Measurements from ENCODE around the gene DNAJC11. TPM values are rescaled to one million over a fixed set of nuclear protein-coding genes. Genes with fewer than 3 reads are reported as not detected.

The DNAJC11 gene
- total RNA-seq, 2 donors from 2014 or later, result 25.3 to 48.0 TPM

DNA sequence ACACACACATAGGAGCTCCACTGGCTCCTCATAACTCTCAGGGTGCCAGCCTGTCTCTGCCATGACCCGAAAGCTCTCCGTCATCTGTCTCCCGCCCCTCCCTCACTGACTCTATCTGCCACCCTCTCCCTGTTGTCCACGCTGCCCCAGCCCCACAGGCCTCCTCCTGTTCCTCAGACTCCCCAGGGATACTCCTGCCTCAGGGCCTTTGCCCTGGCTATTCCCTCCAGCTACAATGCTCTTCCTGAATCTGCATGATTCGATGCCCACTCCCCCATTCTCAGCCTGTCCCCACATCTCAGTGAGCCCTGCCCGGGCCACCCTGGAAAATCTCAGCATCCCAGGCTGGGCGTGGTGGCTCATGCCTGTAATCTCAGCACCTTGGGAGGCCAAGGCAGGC, 24.6 kb upstream of the DNAJC11 start:
- Histone ChIP-seq H3K36me3 (no peaks in the 10 kb centered on the region), H3K27me3 (no peaks in the 10 kb centered on the region), H3K4me1 (no peaks in the 10 kb centered on the region), H3K27ac (no peak overlapping the region), H3K9me3 (no peaks in the 10 kb centered on the region), H3K4me3 (no peak overlapping the region)
- no peak for DNase-seq (ENCODE audit: low spot score)
- TF ChIP-seq, protein P1, sequence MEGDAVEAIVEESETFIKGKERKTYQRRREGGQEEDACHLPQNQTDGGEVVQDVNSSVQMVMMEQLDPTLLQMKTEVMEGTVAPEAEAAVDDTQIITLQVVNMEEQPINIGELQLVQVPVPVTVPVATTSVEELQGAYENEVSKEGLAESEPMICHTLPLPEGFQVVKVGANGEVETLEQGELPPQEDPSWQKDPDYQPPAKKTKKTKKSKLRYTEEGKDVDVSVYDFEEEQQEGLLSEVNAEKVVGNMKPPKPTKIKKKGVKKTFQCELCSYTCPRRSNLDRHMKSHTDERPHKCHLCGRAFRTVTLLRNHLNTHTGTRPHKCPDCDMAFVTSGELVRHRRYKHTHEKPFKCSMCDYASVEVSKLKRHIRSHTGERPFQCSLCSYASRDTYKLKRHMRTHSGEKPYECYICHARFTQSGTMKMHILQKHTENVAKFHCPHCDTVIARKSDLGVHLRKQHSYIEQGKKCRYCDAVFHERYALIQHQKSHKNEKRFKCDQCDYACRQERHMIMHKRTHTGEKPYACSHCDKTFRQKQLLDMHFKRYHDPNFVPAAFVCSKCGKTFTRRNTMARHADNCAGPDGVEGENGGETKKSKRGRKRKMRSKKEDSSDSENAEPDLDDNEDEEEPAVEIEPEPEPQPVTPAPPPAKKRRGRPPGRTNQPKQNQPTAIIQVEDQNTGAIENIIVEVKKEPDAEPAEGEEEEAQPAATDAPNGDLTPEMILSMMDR (IDR thresholded peaks at IDR 0.05), result no peak

- no peaks in the 10 kb centered on the region for H3K9me3 ChIP-seq
- H3K27me3 ChIP-seq, result no peaks in the 10 kb centered on the region
- no peak overlapping the region for H3K27ac ChIP-seq
- H3K4me3 ChIP-seq, result no peak overlapping the region
- H3K4me1 ChIP-seq, result no peaks in the 10 kb centered on the region
- no peak for DNase-seq (ENCODE audit: low spot score)
- TF ChIP-seq, protein P1 (IDR thresholded peaks at IDR 0.05), result no peak
- no peaks in the 10 kb centered on the region for H3K36me3 ChIP-seq
Observed at GRCh38 chr1:6724517-6725141, 23.0 kb upstream of the DNAJC11 start.

- TF ChIP-seq, protein P1 (IDR thresholded peaks at IDR 0.05), result no peak
- Histone ChIP-seq H3K27me3 (no peaks in the 10 kb centered on the region), H3K36me3 (no peaks in the 10 kb centered on the region), H3K9me3 (no peaks in the 10 kb centered on the region), H3K4me3 (no peak overlapping the region), H3K4me1 (no peaks in the 10 kb centered on the region), H3K27ac (no peak overlapping the region)
- DNase-seq (ENCODE audit: low spot score), result no peak
Observed at GRCh38 chr1:6723621-6724428, 22.2 kb upstream of the DNAJC11 start.

GRCh38 chr1:6711174-6711573, 9.6 kb upstream of the DNAJC11 start:
- DNase-seq (ENCODE audit: low spot score), result no peak
- TF ChIP-seq, protein P1 (IDR thresholded peaks at IDR 0.05), result no peak
- Histone ChIP-seq H3K9me3 (peaks cover 0 to 9% of the 10 kb centered on the region in 2 donors), H3K27ac (no peak overlapping the region), H3K4me1 (no peaks in the 10 kb centered on the region), H3K36me3 (no peaks in the 10 kb centered on the region), H3K4me3 (no peak overlapping the region), H3K27me3 (no peaks in the 10 kb centered on the region)

GRCh38 chr1:6704746-6705145, 3.1 kb upstream of the DNAJC11 start:
- peaks cover 0 to 14% of the 10 kb centered on the region in 2 donors for H3K4me1 ChIP-seq
- no peaks in the 10 kb centered on the region for H3K9me3 ChIP-seq
- H3K27me3 ChIP-seq, result no peaks in the 10 kb centered on the region
- TF ChIP-seq, protein P1 (IDR thresholded peaks at IDR 0.05), result no peak
- no peak overlapping the region for H3K4me3 ChIP-seq
- DNase-seq (ENCODE audit: low spot score), result no peak
- H3K27ac ChIP-seq, result no peak overlapping the region
- H3K36me3 ChIP-seq, result no peaks in the 10 kb centered on the region

Measured in right atrium auricular region (tissue), 2 donors.